Lung (tissue), 12 donors: Measurements from ENCODE around the gene TMEM38A. TPM values are rescaled to one million over a fixed set of nuclear protein-coding genes. Genes with fewer than 3 reads are reported as not detected.

ENCODE experiments used
- ATAC-seq: fragments of 200-7000 bp; cut with Tn5 transposase; one replicate; pipeline ENCODE4 v1.9.1; 2020; ENCODE audit warnings: moderate number of reproducible peaks; ENCODE audit not compliant: insufficient read depth, low FRiP score
- DNase-seq, 3 donors: peaks; one replicate each; pipeline ENCODE4 v3.0.0-alpha.2; 2013 to 2017
- H3K27ac ChIP-seq, 2 donors: one replicate each; pipeline ENCODE4 v1.5.1; 2013; ENCODE audit warnings: mild to moderate bottlenecking in 2 of 2, moderate library complexity in 2 of 2, control low read depth in 1 of 2, inconsistent platforms in 1 of 2, low read depth in 1 of 2, low read length in 1 of 2
- H3K27me3 ChIP-seq, 3 donors: one replicate each; pipeline ENCODE4 v1.5.1; 2013; ENCODE audit warnings: low read length in 2 of 3; ENCODE audit not compliant: control insufficient read depth in 3 of 3, insufficient read depth in 3 of 3
- H3K36me3 ChIP-seq, 4 donors: one replicate each; pipeline ENCODE4 v1.5.1; 2013; ENCODE audit warnings: low read length in 4 of 4, mild to moderate bottlenecking in 1 of 4, moderate library complexity in 1 of 4; ENCODE audit not compliant: control insufficient read depth in 4 of 4, insufficient read depth in 4 of 4
- H3K4me1 ChIP-seq, 5 donors: one replicate each; pipeline ENCODE4 v1.5.1; 2013; ENCODE audit warnings: low read length in 5 of 5, mild to moderate bottlenecking in 2 of 5, moderate library complexity in 1 of 5; ENCODE audit not compliant: control insufficient read depth in 5 of 5, insufficient read depth in 5 of 5
- H3K4me3 ChIP-seq: one replicate; pipeline ENCODE4 v1.5.1; 2013; ENCODE audit warnings: mild to moderate bottlenecking, control low read depth, moderate library complexity
- H3K9ac ChIP-seq, 2 donors: one replicate each; pipeline ENCODE4 v1.5.1; 2013; ENCODE audit warnings: low read length in 2 of 2, control low read depth in 1 of 2; ENCODE audit not compliant: insufficient read depth in 1 of 2
- H3K9me3 ChIP-seq, 4 donors: one replicate each; pipeline ENCODE4 v1.5.1; 2013; ENCODE audit warnings: low read length in 3 of 4, mild to moderate bottlenecking in 1 of 4, moderate library complexity in 1 of 4; ENCODE audit not compliant: control insufficient read depth in 4 of 4, insufficient read depth in 3 of 4
- CTCF ChIP-seq: IDR thresholded peaks from 2 replicates; pipeline ENCODE4 v1.5.1; 2012; ENCODE audit warnings: mild to moderate bottlenecking; ENCODE audit errors: control extremely low read depth, extremely low read depth
- WGBS, 2 donors: extraction: QIAGEN DNeasy Blood & Tissue Kit; methylation state at CpG; one replicate each; pipeline ENCODE4 v1.1.7; 2013; 5-methylcytosine and 5-hydroxymethylcytosine counted together
- polyA plus RNA-seq, 2 donors: library from polyadenylated mRNA; stranded (reverse); fragments of 200-250 nt; gene quantifications; one replicate each; pipeline ENCODE4 v1.2.1, GENCODE V29; 2013
- total RNA-seq, 2 donors: library from RNA; depleted of rRNA in 1 of 2; stranded (reverse); fragments of >200 nt in 1 of 2; gene quantifications; one replicate each; pipeline ENCODE4 v1.2.1, GENCODE V29; 2014 to 2021
- donor health status: control.
- donor health status: control.
- donor health status: Bipolar disorder and iron deficiency.
- donor health status: healthy.
- donor health status: DM: yes; HTN: yes; CAD: no.

Gene TMEM38A
- total and polyA plus RNA-seq, 4 donors: 3.6 to 6.2 (median 3.8) TPM

- H3K9me3 ChIP-seq: peaks cover 0 to 2% (median 0%) of the 10 kb centered on the region in 4 donors
- no peaks in the 10 kb centered on the region for H3K27me3 ChIP-seq
- no peak for TF ChIP-seq CTCF
- no peak overlapping the region for H3K27ac ChIP-seq
- peaks cover 3 to 16% (median 6%) of the 10 kb centered on the region in 5 donors for H3K4me1 ChIP-seq
- no peak overlapping the region for H3K9ac ChIP-seq
- H3K4me3 ChIP-seq: no peak overlapping the region
- DNase-seq (no peak), ATAC-seq (no peak)
- H3K36me3 ChIP-seq: peaks cover 0 to 18% (median 7%) of the 10 kb centered on the region in 4 donors
- 92 to 93% methylated on average over 6 of the region's 6 CpGs for WGBS, 2 donors
Measured at GRCh38 chr19:16631465-16631864, 29.5 kb upstream of the TMEM38A start.

- Histone ChIP-seq H3K27me3 (no peaks in the 10 kb centered on the region), H3K27ac (no peak overlapping the region), H3K9me3 (no peaks in the 10 kb centered on the region), H3K9ac (no peak overlapping the region), H3K4me1 (peaks cover 0 to 2% (median 0%) of the 10 kb centered on the region in 5 donors), H3K4me3 (no peak overlapping the region), H3K36me3 (peaks cover 13 to 37% (median 15%) of the 10 kb centered on the region in 4 donors)
- DNase-seq: no peak
- TF ChIP-seq CTCF: no peak
- ATAC-seq: no peak
Measured at GRCh38 chr19:16637535-16637934, 23.4 kb upstream of the TMEM38A start.

GRCh38 chr19:16638666-16639065, 22.3 kb upstream of the TMEM38A start:
- WGBS, 2 donors: 94 to 100% methylated on average over 1 of the region's 1 CpG
- Histone ChIP-seq H3K4me3 (no peak overlapping the region), H3K9ac (no peak overlapping the region), H3K9me3 (no peaks in the 10 kb centered on the region), H3K36me3 (peaks cover 14 to 34% (median 18%) of the 10 kb centered on the region in 4 donors), H3K27me3 (no peaks in the 10 kb centered on the region), H3K27ac (no peak overlapping the region), H3K4me1 (peaks cover 0 to 2% (median 0%) of the 10 kb centered on the region in 5 donors)
- no peak for TF ChIP-seq CTCF
- DNase-seq (no peak), ATAC-seq (no peak)

- H3K9me3 ChIP-seq: no peaks in the 10 kb centered on the region
- TF ChIP-seq CTCF: no peak
- H3K9ac ChIP-seq: no peak overlapping the region
- no peak overlapping the region for H3K27ac ChIP-seq
- ATAC-seq (no peak), DNase-seq (no peak)
- peaks cover 0 to 2% (median 0%) of the 10 kb centered on the region in 5 donors for H3K4me1 ChIP-seq
- WGBS, 2 donors: 96 to 100% methylated on average over 1 of the region's 1 CpG
- peaks cover 23 to 41% (median 30%) of the 10 kb centered on the region in 4 donors for H3K36me3 ChIP-seq
- no peak overlapping the region for H3K4me3 ChIP-seq
- H3K27me3 ChIP-seq: no peaks in the 10 kb centered on the region
Measured at GRCh38 chr19:16640951-16641350, 20.0 kb upstream of the TMEM38A start.
